HepG2 (cell line): ENCODE results near the gene SSBP4. TPM values are rescaled to one million over a fixed set of nuclear protein-coding genes. Genes with fewer than 3 reads are reported as not detected.

ENCODE experiments used
- CSRNP1 ChIP-seq: sonication (generic); formaldehyde crosslinking; IDR thresholded peaks from 2 replicates; pipeline ENCODE4 v1.8.1; 2023; ENCODE audit warnings: mild to moderate bottlenecking, missing genetic modification reagents
- ELF3 ChIP-seq: IDR thresholded peaks from 2 replicates; pipeline ENCODE4 v1.6.1; 2016; ENCODE audit warnings: missing genetic modification reagents, missing compliant biosample characterization
- FOXA3 ChIP-seq: IDR thresholded peaks from 2 replicates; pipeline ENCODE4 v1.6.1; 2016; ENCODE audit warnings: missing genetic modification reagents, missing compliant biosample characterization
- FOXK1 ChIP-seq: sonication (generic); formaldehyde crosslinking; IDR thresholded peaks from 2 replicates; pipeline ENCODE4 v1.4.0; 2020; ENCODE audit warnings: low read depth, missing genetic modification reagents, borderline replicate concordance
- HNRNPUL1 ChIP-seq: fragments of 200-400 bp; formaldehyde crosslinking; IDR thresholded peaks from 2 replicates; pipeline ENCODE4 v1.6.1; 2017; ENCODE audit warnings: low read depth, mild to moderate bottlenecking, low read length, moderate library complexity
- MXI1 ChIP-seq: IDR thresholded peaks from 3 replicates; pipeline ENCODE4 v1.6.1; 2012; ENCODE audit warnings: low read depth, low read length, inconsistent platforms, borderline replicate concordance
- POGZ ChIP-seq: sonication (generic); formaldehyde crosslinking; IDR thresholded peaks from 2 replicates; pipeline ENCODE4 v1.4.0; 2020; ENCODE audit warnings: mild to moderate bottlenecking, missing genetic modification reagents
- SNAPC4 ChIP-seq: sonication (generic); formaldehyde crosslinking; IDR thresholded peaks from 2 replicates; pipeline ENCODE4 v1.4.0; 2020; ENCODE audit warnings: mild to moderate bottlenecking, missing genetic modification reagents
- TBX3 ChIP-seq: fragments of 450-650 bp; IDR thresholded peaks from 2 replicates; pipeline ENCODE4 v1.6.1; 2017; ENCODE audit warnings: antibody characterized with exemption, mild to moderate bottlenecking, inconsistent platforms, borderline replicate concordance
- TFDP2 ChIP-seq: sonication (generic); formaldehyde crosslinking; IDR thresholded peaks from 2 replicates; pipeline ENCODE4 v1.4.0; 2020; ENCODE audit warnings: missing genetic modification reagents
- ZFX ChIP-seq: sonication (generic); formaldehyde crosslinking; IDR thresholded peaks from 2 replicates; pipeline ENCODE4 v1.4.0; 2020; ENCODE audit warnings: mild to moderate bottlenecking, low read depth, missing genetic modification reagents, moderate library complexity
- ZGPAT ChIP-seq: IDR thresholded peaks from 2 replicates; pipeline ENCODE4 v1.6.1; 2016; ENCODE audit warnings: mild to moderate bottlenecking
- ZNF367 ChIP-seq: sonication (generic); formaldehyde crosslinking; IDR thresholded peaks from 2 replicates; pipeline ENCODE4 v1.4.0; 2020; ENCODE audit warnings: missing genetic modification reagents, borderline replicate concordance
- ZNF556 ChIP-seq: sonication (generic); formaldehyde crosslinking; IDR thresholded peaks from 2 replicates; pipeline ENCODE4 v1.4.0; 2020; ENCODE audit warnings: mild to moderate bottlenecking, missing genetic modification reagents, borderline replicate concordance
- ZNF619 ChIP-seq: sonication (generic); formaldehyde crosslinking; IDR thresholded peaks from 2 replicates; pipeline ENCODE4 v1.4.0; 2020; ENCODE audit warnings: mild to moderate bottlenecking, missing genetic modification reagents
- ZNF713 ChIP-seq: sonication (generic); formaldehyde crosslinking; IDR thresholded peaks from 2 replicates; pipeline ENCODE4 v1.4.0; 2020; ENCODE audit warnings: mild to moderate bottlenecking, missing genetic modification reagents
- ZNF773 ChIP-seq: sonication (generic); formaldehyde crosslinking; IDR thresholded peaks from 2 replicates; pipeline ENCODE4 v1.4.0; 2020; ENCODE audit warnings: missing genetic modification reagents, borderline replicate concordance
- ZNF891 ChIP-seq: sonication (generic); formaldehyde crosslinking; IDR thresholded peaks from 2 replicates; pipeline ENCODE4 v1.5.0; 2020; ENCODE audit warnings: mild to moderate bottlenecking, missing genetic modification reagents
- polyA plus RNA-seq, 8 experiments: library from polyadenylated mRNA; depleted of rRNA in 3 of 8; stranded (reverse) in 7 of 8; unstranded in 1 of 8; fragments of >200 nt; fragmentation: Illumina TruSeq in 4 of 8; extraction: Trizol in 4 of 8; gene quantifications; 2 replicates each; pipeline versions ENCODE4 v1.2.1 to v1.2.3, GENCODE V29; 2011 to 2016; ENCODE audit warnings: low read depth in 4 of 8, missing spikeins in 1 of 8, mixed read lengths in 1 of 8; ENCODE audit not compliant: insufficient read depth in 1 of 8
- total RNA-seq, 5 experiments: library from RNA; depleted of rRNA; stranded (reverse); fragments of >200 nt; fragmentation: Illumina TruSeq; extraction: Trizol; gene quantifications; 2 replicates each; pipeline ENCODE4 v1.2.3, GENCODE V29; 2016; ENCODE audit warnings: low read depth in 1 of 5

The SSBP4 gene
- total and polyA plus RNA-seq, 2 of the 13 experiments (the other 11 are each of a cell fraction or from before 2014, with no cell fraction given) = 20.8 to 39.5 TPM

GRCh38 chr19:18414504-18415177 is 4.6 kb upstream of the SSBP4 start (continued):
- TF ChIP-seq ZNF556 (CRISPR knock-in tag) = no peak
- no peak for TF ChIP-seq ELF3 (CRISPR knock-in tag)
- peak; percentile 32; the same call in 1 of the 2 replicates for TF ChIP-seq ZFX
- no peak for TF ChIP-seq MXI1
- TF ChIP-seq POGZ = no peak
- TF ChIP-seq FOXA3 (CRISPR knock-in tag) = no peak
- TF ChIP-seq ZNF713 (CRISPR knock-in tag) = no peak
- no peak for TF ChIP-seq ZNF891 (CRISPR knock-in tag)
- no peak for TF ChIP-seq ZNF367 (CRISPR knock-in tag)
- no peak for TF ChIP-seq FOXK1 (CRISPR knock-in tag)
- TF ChIP-seq HNRNPUL1 = no peak
- no peak for TF ChIP-seq CSRNP1 (CRISPR knock-in tag)
- no peak for TF ChIP-seq TFDP2 (CRISPR knock-in tag)
- TF ChIP-seq SNAPC4 (CRISPR knock-in tag) = no peak
- TF ChIP-seq ZNF773 (CRISPR knock-in tag) = no peak
- no peak for TF ChIP-seq ZNF619 (CRISPR knock-in tag)
- TF ChIP-seq TBX3 = no peak
- TF ChIP-seq ZGPAT = no peak
